Measurements from ENCODE around the gene WDFY4. TPM values are rescaled to one million over a fixed set of nuclear protein-coding genes. Genes with fewer than 3 reads are reported as not detected.

WDFY4 gene
- total RNA-seq, 1 experiment from 2014 or later: not detected

GRCh38 chr10:48710647-48711275 is 26.1 kb downstream of the WDFY4 start:
- no peak for DNase-seq (ENCODE audit: low read depth)

GRCh38 chr10:48711830-48712229 is 27.2 kb downstream of the WDFY4 start:
- no peak for DNase-seq (ENCODE audit: low read depth)

DNA sequence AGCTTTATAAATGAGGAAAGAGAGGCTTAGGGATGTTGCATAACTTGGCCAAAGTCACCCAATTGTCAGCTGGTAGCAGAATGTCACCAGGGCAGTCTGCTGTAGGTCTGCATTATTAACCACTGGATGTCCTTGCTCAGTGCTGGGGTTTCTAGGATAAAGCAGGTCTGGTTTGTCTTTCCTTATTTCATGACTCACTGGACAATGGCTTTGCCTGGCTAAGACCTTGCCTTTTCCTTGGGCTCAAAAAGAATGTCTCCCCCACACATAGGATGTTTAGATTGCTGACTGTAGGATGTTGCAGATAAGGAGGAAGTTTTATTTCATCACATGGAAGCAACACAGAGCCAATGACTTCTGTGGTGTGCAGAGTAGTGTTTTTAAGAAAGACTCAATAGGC is 29.4 kb downstream of the WDFY4 start:
- DNase-seq (ENCODE audit: low read depth): no peak

- no peak for DNase-seq (ENCODE audit: low read depth)
Measured at GRCh38 chr10:48716416-48716815, 31.7 kb downstream of the WDFY4 start.

GRCh38 chr10:48720611-48721010 is 35.9 kb downstream of the WDFY4 start:
- no peak for DNase-seq (ENCODE audit: low read depth)

DNA sequence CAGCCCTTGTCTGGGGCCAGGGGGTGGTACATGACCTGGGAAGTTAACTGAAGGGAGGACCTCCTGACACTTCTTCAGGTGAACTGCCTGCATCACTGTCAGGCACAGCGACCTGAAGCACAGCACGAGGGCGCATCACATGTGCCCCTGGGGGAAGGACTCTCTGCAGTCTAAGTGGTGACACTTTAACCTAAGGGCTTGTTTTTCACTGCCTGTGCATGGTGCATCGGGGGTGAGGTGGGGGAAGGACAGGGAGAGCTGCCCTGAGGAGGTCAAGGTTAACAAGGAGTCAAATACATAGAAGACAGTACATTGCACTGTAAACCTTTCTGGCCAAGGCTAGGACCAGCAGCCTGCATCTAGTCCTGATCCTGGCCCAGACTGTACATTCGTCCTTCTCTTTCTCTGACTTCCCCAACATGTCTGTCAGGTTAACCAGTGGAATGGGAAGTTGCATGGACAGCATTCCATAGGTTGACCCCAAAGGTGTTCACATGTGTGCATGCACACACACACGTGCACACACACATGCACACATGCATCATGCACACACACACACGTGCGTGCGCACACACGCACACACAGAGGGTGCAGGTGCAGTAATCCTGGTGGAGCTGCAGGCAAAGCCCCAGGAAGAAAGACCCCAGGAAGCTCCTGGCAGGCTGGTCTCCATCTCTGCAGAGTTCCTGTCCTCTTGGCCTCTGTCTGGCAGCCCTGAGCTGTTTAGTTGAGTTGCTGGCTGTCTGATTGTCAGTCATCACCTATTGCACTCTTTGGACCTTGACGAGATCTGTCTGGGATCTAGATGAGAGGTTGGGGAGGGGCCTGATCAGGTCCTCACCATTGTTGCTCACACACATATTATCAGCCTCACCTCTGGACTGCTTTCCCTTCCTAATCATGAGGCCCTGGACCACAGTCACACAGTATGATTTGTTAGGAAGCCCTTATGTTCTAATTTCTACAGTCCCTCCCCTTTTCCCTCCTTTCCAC is 37.8 kb downstream of the WDFY4 start:
- no peak for DNase-seq (ENCODE audit: low read depth)

- no peak for DNase-seq (ENCODE audit: low read depth)
Measured at GRCh38 chr10:48724127-48724526, 39.5 kb downstream of the WDFY4 start.

- no peak for DNase-seq (ENCODE audit: low read depth)
Measured at GRCh38 chr10:48725708-48726107, 41.0 kb downstream of the WDFY4 start.

DNA sequence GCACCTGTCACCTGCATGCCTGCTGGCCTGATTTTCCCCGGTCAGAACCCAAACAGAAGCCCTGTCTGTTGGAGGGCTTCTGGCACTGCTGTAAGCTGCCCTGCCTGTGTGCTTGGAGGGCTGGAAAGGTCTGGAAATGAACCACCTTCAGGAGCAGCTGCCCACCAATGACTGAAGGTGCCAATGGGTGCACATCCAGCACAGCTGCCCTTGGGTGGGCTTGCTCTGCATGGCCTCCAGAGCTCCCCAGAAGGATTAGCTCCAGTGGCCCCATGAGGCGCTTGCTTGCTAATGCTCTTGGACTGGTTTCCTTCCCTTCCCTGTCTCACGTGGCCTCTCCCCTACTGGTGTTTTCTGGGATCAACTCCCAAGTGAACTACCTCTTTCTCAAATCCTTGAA is 43.2 kb downstream of the WDFY4 start:
- no peak for DNase-seq (ENCODE audit: low read depth)

- no peak for DNase-seq (ENCODE audit: low read depth)
Measured at GRCh38 chr10:48729222-48729621, 44.5 kb downstream of the WDFY4 start.

- DNase-seq (ENCODE audit: low read depth): no peak
Measured at GRCh38 chr10:48729941-48730457, 45.3 kb downstream of the WDFY4 start.

- DNase-seq (ENCODE audit: low read depth): no peak
Measured at GRCh38 chr10:48731141-48731540, 46.5 kb downstream of the WDFY4 start.

DNA sequence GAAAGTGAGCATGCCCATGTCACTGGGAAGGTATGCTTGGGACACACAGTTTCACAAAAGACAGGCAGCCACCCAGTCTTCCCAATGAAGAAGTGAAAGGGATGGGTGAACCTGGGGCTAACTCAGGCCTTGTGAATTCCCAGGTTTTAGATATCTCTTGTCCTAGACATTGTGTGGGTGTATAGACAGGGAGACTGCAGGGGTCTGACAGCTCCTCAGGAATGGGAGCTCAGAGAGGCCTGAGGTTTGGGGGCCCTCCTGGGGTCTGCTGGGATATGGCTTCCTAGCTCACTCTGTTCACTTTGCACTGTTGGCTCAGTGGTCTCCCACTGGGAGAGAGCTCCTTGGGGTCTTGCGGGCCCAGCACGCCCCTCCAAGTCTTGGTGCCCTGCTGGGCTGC is 47.0 kb downstream of the WDFY4 start:
- DNase-seq (ENCODE audit: low read depth): no peak

GRCh38 chr10:48733329-48733728 is 48.7 kb downstream of the WDFY4 start:
- DNase-seq (ENCODE audit: low read depth): no peak

DNA sequence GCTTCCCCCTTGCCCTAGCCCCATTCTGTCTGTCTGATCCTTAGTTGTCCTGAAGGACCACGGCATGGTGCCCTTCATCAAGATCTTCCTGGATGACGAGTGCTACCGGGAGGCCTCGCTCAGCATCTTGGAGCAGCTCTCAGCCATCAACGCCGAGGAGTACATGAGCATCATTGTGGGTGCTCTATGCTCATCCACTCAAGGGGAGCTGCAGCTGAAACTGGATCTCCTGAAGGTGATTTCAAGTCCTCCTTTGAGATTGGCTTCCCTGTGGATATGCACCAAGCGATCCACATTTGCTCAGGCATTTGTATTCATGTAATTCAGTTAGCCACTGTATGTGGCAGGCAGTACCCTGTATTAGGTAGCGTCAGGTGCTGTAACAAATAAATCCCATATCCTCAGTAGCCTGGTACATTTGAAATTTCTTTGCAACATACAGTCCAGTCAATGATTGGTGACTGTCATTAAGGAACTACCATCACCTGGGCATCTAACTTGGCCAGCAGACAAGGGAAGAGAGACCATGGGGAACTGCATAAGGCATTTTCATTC is 51.2 kb downstream of the WDFY4 start:
- DNase-seq (ENCODE audit: low read depth): no peak

GRCh38 chr10:48736596-48736995 is 51.9 kb downstream of the WDFY4 start:
- DNase-seq (ENCODE audit: low read depth): no peak

GRCh38 chr10:48737886-48738285 is 53.2 kb downstream of the WDFY4 start:
- DNase-seq (ENCODE audit: low read depth): no peak

DNA sequence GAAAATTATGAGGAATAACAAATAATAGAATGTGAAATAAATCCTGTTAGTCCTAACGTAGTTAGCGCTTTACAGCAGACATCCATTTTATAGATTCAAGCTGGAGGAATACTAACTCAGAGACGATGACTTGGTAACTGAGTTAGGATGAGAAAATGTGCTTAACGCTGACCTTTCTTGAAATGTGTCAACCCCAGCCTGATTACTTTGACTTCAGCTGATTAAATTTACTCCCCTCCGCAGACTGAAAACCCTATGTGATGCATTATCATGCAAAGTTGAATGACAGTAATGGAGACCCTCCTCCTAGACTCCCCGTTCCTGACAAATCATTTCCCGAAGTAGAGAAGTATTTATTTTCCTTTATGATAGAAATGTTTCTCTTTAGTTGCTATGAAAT is 54.5 kb downstream of the WDFY4 start:
- no peak for DNase-seq (ENCODE audit: low read depth)

GRCh38 chr10:48740015-48740707 is 55.5 kb downstream of the WDFY4 start:
- DNase-seq (ENCODE audit: low read depth): no peak

GRCh38 chr10:48740988-48741387 is 56.3 kb downstream of the WDFY4 start:
- no peak for DNase-seq (ENCODE audit: low read depth)

DNA sequence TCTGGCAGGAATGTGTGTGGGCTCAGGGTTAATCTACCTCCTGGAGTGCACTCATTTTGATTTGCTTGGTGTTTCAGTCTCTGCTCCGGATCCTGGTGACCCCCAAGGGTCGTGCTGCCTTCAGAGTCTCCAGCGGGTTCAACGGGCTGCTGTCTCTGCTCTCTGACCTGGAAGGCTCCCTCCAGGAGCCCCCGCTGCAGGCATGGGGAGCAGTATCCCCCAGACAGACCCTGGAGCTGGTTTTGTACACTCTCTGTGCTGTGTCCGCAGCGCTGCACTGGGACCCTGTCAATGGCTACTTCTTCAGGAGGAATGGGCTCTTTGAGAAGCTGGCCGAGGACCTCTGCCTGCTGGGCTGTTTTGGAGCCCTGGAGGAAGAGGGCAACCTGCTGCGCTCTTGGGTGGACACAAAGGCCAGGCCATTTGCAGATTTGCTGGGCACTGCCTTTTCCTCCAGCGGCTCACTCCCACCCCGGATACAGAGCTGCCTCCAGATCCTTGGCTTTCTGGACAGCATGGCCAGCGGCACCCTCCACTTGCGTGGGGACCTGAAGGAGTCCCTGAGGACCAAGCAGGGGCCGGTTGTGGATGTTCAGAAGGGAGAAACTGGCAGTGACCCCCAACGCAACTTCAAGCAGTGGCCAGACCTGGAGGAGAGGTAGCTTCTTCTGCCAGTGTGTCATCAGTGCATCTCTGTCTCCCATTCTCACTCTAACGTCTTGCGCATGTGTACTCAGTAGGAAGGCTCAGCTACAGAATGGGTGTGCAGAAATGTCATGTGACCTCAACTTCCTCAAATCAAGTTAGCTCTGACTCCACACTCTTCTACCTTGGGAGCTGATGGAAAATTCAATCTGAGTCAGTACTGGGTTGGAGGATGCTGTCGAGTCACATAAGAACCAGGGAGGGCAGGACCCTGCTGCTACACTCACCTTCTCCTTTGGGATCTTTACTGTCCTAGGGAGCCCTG is 58.5 kb downstream of the WDFY4 start:
- no peak for DNase-seq (ENCODE audit: low read depth)

Measured in Daoy (cell line).